CD14-positive monocyte (primary cell): Measurements from ENCODE around the gene AIFM3. TPM values are rescaled to one million over a fixed set of nuclear protein-coding genes. Genes with fewer than 3 reads are reported as not detected.

ENCODE experiments used
- DNase-seq, 3 donors: peaks; one replicate each; pipeline ENCODE4 v3.0.0-alpha.2; 2011 to 2022
- H2AFZ ChIP-seq: 2 replicates; pipeline ENCODE4 v1.6.0; 2012; ENCODE audit warnings: mild to moderate bottlenecking, low read depth, low read length, inconsistent platforms; ENCODE audit not compliant: insufficient read depth, poor library complexity, severe bottlenecking
- H3K27ac ChIP-seq, 2 donors: 1 replicate in 1 of 2; 2 replicates in 1 of 2; pipeline ENCODE4 v1.5.1; 2012 to 2013; ENCODE audit warnings: low read length in 2 of 2, control low read depth in 1 of 2, inconsistent platforms in 1 of 2, low read depth in 1 of 2, mild to moderate bottlenecking in 1 of 2
- H3K27me3 ChIP-seq, 2 donors: one replicate each; pipeline versions ENCODE4 v1.6.0 to v1.6.1; 2011 to 2013; ENCODE audit warnings: low read length in 2 of 2; ENCODE audit not compliant: control insufficient read depth in 2 of 2, insufficient read depth in 2 of 2
- H3K36me3 ChIP-seq, 2 donors: replicated peaks in 1 of 2; 1 replicate in 1 of 2; 2 replicates in 1 of 2; pipeline versions ENCODE4 v1.5.1 to v1.6.1; 2012 to 2013; ENCODE audit warnings: low read length in 2 of 2, control low read depth in 1 of 2, inconsistent platforms in 1 of 2, mild to moderate bottlenecking in 1 of 2; ENCODE audit not compliant: insufficient read depth in 2 of 2, control insufficient read depth in 1 of 2
- H3K4me1 ChIP-seq, 2 donors: 1 replicate in 1 of 2; 2 replicates in 1 of 2; pipeline versions ENCODE4 v1.5.1 to v1.6.1; 2012 to 2013; ENCODE audit warnings: low read length in 2 of 2, control low read depth in 1 of 2, inconsistent platforms in 1 of 2, mild to moderate bottlenecking in 1 of 2, moderate library complexity in 1 of 2; ENCODE audit not compliant: insufficient read depth in 2 of 2, control insufficient read depth in 1 of 2
- H3K4me2 ChIP-seq: replicated peaks from 2 replicates; pipeline ENCODE3; 2012; ENCODE audit warnings: low read length, moderate library complexity, mild to moderate bottlenecking; ENCODE audit not compliant: poor library complexity, severe bottlenecking; ENCODE audit errors: extremely low read depth
- H3K4me3 ChIP-seq, 3 experiments: fragments of 200-600 bp in 1 of 3; sonication (generic) in 1 of 3; replicated peaks in 1 of 3; 1 replicate in 2 of 3; 2 replicates in 1 of 3; pipeline ENCODE4 v1.5.1; 2011 to 2013; ENCODE audit warnings: low read length in 3 of 3, mild to moderate bottlenecking in 3 of 3, control low read depth in 2 of 3, low read depth in 2 of 3, inconsistent platforms in 1 of 3, moderate library complexity in 1 of 3
- H3K79me2 ChIP-seq: 2 replicates; pipeline ENCODE4 v1.6.0; 2012; ENCODE audit warnings: mild to moderate bottlenecking, control low read depth, inconsistent platforms, low read length, moderate library complexity; ENCODE audit not compliant: insufficient read depth
- H3K9ac ChIP-seq: 2 replicates; pipeline ENCODE4 v1.6.0; 2017; ENCODE audit warnings: low read length, mild to moderate bottlenecking; ENCODE audit not compliant: insufficient read depth, poor library complexity, severe bottlenecking
- H3K9me3 ChIP-seq, 2 donors: replicated peaks in 1 of 2; 1 replicate in 1 of 2; 2 replicates in 1 of 2; pipeline versions ENCODE4 v1.5.1 to v1.6.1; 2012 to 2013; ENCODE audit warnings: low read length in 2 of 2, control low read depth in 1 of 2; ENCODE audit not compliant: control insufficient read depth in 1 of 2, insufficient read depth in 1 of 2
- H4K20me1 ChIP-seq: 2 replicates; pipeline ENCODE4 v1.6.0; 2012; ENCODE audit warnings: mild to moderate bottlenecking, low read length, control low read depth, moderate library complexity; ENCODE audit not compliant: insufficient read depth
- H3K27ac Mint-ChIP-seq, 7 donors: one replicate each; pipeline ENCODE4 v1.8.0; 2020; ENCODE audit warnings: mild to moderate bottlenecking in 7 of 7, mixed read lengths in 7 of 7, moderate library complexity in 6 of 7, inconsistent platforms in 2 of 7
- H3K27me3 Mint-ChIP-seq, 3 donors: one replicate each; pipeline ENCODE4 v1.8.0; 2021 to 2022; ENCODE audit warnings: low read depth in 3 of 3, mild to moderate bottlenecking in 3 of 3, mixed read lengths in 3 of 3, moderate library complexity in 3 of 3, inconsistent platforms in 1 of 3
- H3K36me3 Mint-ChIP-seq, 2 donors: one replicate each; pipeline ENCODE4 v1.8.0; 2020; ENCODE audit warnings: mixed read lengths in 2 of 2, inconsistent platforms in 1 of 2, mild to moderate bottlenecking in 1 of 2
- H3K4me1 Mint-ChIP-seq: one replicate; pipeline ENCODE4 v1.8.0; 2020; ENCODE audit warnings: mild to moderate bottlenecking, mixed read lengths
- H3K4me3 Mint-ChIP-seq, 2 donors: one replicate each; pipeline ENCODE4 v1.8.0; 2020; ENCODE audit warnings: mild to moderate bottlenecking in 2 of 2, mixed read lengths in 2 of 2, moderate library complexity in 1 of 2
- H3K9me3 Mint-ChIP-seq, 7 donors: one replicate each; pipeline ENCODE4 v1.8.0; 2020 to 2022; ENCODE audit warnings: mixed read lengths in 7 of 7, mild to moderate bottlenecking in 6 of 7, moderate library complexity in 6 of 7, inconsistent platforms in 2 of 7
- WGBS: methylation state at CpG from one replicate; pipeline ENCODE4 v1.1.5; 2013; ENCODE audit warnings: missing lambda C conversion rate; ENCODE audit not compliant: insufficient coverage; 5-methylcytosine and 5-hydroxymethylcytosine counted together
- intact Hi-C, 2 donors: fragments of 100-400 bp; cut with micrococcal nuclease; formaldehyde crosslinking; loops; one replicate each; pipeline versions ENCODE4 v1.15.0 to v1.15.1; 2023
- polyA plus RNA-seq, 3 donors: library from polyadenylated mRNA; depleted of rRNA in 1 of 3; unstranded in 2 of 3; stranded (reverse) in 1 of 3; fragments of 300-500 nt in 2 of 3; fragments of >200 nt in 1 of 3; fragmentation: Illumina TruSeq in 2 of 3; gene quantifications; 1 replicate in 2 of 3; 2 replicates in 1 of 3; pipeline ENCODE4 v1.2.3, GENCODE V29; 2012 to 2021
- TF ChIP-seq, protein P1 (sequence below): fragments of 200-600 bp; IDR thresholded peaks from one replicate; pipeline ENCODE4 v1.8.0; 2022; ENCODE audit warnings: antibody characterized with exemption, mild to moderate bottlenecking

Gene AIFM3
- polyA plus RNA-seq, 3 donors, result 2.1 to 40.9 (median 2.3) TPM

DNA sequence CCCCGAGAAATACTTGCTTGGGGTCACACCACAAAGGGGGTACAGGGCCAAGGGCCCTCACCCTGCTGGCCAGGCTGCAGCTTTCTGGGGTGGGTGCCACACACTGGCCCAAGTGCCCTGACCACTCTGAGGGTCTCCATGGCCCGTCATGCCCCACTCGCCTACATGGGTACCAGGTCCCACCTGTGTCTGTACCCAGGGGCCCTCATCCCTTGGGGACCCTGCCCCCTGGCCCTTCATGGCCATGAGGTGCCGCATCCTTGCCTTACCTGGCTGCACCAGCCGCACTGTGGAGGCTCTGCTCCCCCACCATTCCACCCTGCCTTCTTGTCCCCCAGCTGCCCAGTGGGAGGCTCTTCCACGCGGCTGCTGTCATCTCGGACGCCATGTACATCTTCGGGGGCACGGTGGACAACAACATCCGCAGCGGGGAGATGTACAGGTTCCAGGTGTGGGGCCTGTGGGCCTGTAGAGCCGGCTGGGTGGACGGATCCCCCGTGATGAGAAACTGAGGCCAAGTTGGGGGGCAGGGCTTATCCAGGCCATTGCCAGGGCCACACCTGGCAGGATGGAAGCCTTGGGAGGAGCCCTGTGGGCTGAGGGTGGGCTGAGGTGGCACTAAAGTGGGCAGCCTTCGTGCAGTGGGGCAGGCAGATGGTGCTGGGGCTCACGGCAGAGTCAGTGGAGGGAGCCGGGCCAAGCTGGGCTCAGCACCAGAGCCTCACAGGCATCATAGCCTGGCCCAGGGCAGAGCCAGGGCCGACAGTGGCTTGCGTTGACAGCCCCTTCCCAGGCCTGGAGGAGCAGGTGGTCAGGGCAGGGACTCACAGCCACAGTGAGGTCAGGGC, 25.6 kb downstream of the AIFM3 start:
- no peaks in the 10 kb centered on the region for H3K9me3 Mint-ChIP-seq

DNA sequence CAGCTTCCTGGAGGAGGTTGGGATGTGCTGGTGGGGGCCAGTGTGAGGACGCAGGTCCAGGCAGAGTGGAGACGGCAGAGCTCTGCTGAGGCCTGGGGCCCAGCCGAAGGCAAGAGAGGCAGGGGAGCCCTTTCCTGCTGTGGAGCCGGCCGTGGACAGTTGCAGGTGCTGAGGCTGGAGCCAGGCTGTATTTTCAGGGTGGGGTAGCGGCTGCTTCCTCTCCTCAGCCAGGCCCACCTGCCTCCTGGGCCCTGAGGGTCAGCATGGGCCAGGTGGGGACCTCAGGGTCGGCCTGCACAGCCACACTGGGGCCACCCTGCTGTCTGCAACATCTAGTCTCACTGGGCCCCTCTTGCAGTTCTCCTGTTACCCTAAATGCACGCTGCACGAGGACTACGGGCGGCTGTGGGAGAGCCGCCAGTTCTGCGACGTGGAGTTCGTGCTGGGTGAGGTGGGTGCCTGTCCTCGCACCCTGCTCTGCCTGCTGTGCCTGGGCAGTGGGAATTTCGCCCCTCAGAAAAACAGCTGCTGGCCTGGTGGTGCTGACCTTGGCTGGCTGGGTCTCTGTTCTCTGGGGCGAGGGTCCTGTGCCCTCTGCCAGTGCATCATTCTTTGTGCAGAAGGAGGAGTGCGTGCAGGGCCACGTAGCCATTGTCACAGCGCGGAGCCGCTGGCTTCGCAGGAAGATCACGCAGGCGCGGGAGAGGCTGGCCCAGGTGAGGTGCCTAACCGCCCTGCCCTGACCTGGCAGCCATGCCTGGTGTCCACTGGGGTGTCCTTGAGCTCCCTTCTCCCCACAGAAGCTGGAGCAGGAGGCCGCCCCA, 26.5 kb downstream of the AIFM3 start:
- Histone ChIP-seq H4K20me1 (no peaks in the 10 kb centered on the region), H2AFZ (no peak overlapping the region), H3K27me3 (no peaks in the 10 kb centered on the region), H3K4me2 (no peak overlapping the region), H3K4me3 (no peak overlapping the region), H3K79me2 (no peaks in the 10 kb centered on the region), H3K9me3 (no peaks in the 10 kb centered on the region), H3K36me3 (peaks cover 70 to 95% of the 10 kb centered on the region in 2 donors), H3K9ac (no peak overlapping the region), H3K4me1 (no peaks in the 10 kb centered on the region), H3K27ac (no peak overlapping the region)
- no peak overlapping the region for H3K4me3 Mint-ChIP-seq
- no peak overlapping the region for H3K27ac Mint-ChIP-seq
- intact Hi-C loops, result no loop called here
- TF ChIP-seq, protein P1, sequence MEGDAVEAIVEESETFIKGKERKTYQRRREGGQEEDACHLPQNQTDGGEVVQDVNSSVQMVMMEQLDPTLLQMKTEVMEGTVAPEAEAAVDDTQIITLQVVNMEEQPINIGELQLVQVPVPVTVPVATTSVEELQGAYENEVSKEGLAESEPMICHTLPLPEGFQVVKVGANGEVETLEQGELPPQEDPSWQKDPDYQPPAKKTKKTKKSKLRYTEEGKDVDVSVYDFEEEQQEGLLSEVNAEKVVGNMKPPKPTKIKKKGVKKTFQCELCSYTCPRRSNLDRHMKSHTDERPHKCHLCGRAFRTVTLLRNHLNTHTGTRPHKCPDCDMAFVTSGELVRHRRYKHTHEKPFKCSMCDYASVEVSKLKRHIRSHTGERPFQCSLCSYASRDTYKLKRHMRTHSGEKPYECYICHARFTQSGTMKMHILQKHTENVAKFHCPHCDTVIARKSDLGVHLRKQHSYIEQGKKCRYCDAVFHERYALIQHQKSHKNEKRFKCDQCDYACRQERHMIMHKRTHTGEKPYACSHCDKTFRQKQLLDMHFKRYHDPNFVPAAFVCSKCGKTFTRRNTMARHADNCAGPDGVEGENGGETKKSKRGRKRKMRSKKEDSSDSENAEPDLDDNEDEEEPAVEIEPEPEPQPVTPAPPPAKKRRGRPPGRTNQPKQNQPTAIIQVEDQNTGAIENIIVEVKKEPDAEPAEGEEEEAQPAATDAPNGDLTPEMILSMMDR, result no peak
- H3K36me3 Mint-ChIP-seq, result peaks cover 45 to 80% of the 10 kb centered on the region in 2 donors
- H3K27me3 Mint-ChIP-seq, result peaks cover 0 to 6% (median 3%) of the 10 kb centered on the region in 3 donors
- DNase-seq, result no peak
- H3K4me1 Mint-ChIP-seq, result no peaks in the 10 kb centered on the region
- WGBS, result 99% methylated on average over 21 of the region's 29 CpGs
- H3K9me3 Mint-ChIP-seq, result no peaks in the 10 kb centered on the region

More for the DNA sequence above, 25.6 kb downstream of the AIFM3 start:
- H2AFZ ChIP-seq, result no peak overlapping the region
- WGBS, result 93% methylated on average over 21 of the region's 21 CpGs
- no peak overlapping the region for H3K4me3 ChIP-seq
- H3K36me3 Mint-ChIP-seq, result peaks cover 51 to 80% of the 10 kb centered on the region in 2 donors
- H3K36me3 ChIP-seq, result peaks cover 69 to 95% of the 10 kb centered on the region in 2 donors
- H3K79me2 ChIP-seq, result no peaks in the 10 kb centered on the region
- no peaks in the 10 kb centered on the region for H3K27me3 ChIP-seq
- no peak overlapping the region for H3K4me2 ChIP-seq
- H3K9ac ChIP-seq, result no peak overlapping the region
- H4K20me1 ChIP-seq, result no peaks in the 10 kb centered on the region
- TF ChIP-seq, protein P1, result no peak
- H3K4me1 Mint-ChIP-seq, result no peaks in the 10 kb centered on the region
- no peak overlapping the region for H3K27ac Mint-ChIP-seq
- no peak for DNase-seq
- H3K27me3 Mint-ChIP-seq, result peaks cover 0 to 5% (median 3%) of the 10 kb centered on the region in 3 donors
- H3K27ac ChIP-seq, result no peak overlapping the region
- intact Hi-C loops, result no loop called here
- no peaks in the 10 kb centered on the region for H3K9me3 ChIP-seq
- no peak overlapping the region for H3K4me3 Mint-ChIP-seq
- no peaks in the 10 kb centered on the region for H3K4me1 ChIP-seq
